ENCODE data around the gene C14orf132.

Gene C14orf132

GRCh38 chr14:96120941-96121340 is 81.8 kb downstream of the C14orf132 start:
- H3K4me1 ChIP-seq (ENCODE audit: insufficient read depth, low read length, poor library complexity, severe bottlenecking): no peaks in the 10 kb centered on the region
- H3K36me3 ChIP-seq (ENCODE audit: insufficient read depth, low read length): no peaks in the 10 kb centered on the region
- no peak overlapping the region for H3K4me2 ChIP-seq (ENCODE audit: low read depth, low read length, poor library complexity, severe bottlenecking)
- no peaks in the 10 kb centered on the region for H3K27me3 ChIP-seq (ENCODE audit: insufficient read depth, low read length, poor library complexity, severe bottlenecking)
- no peak overlapping the region for H3K4me3 ChIP-seq (ENCODE audit: low read length, poor library complexity, severe bottlenecking)
- no peaks in the 10 kb centered on the region for H3F3A ChIP-seq (ENCODE audit: low read depth)
- no peaks in the 10 kb centered on the region for H3K79me2 ChIP-seq (ENCODE audit: insufficient read depth, low read length)
- H3K9ac ChIP-seq (ENCODE audit: low read depth, low read length, poor library complexity, severe bottlenecking): no peak overlapping the region
- TF ChIP-seq CTCF (conservative IDR thresholded peaks at IDR 0.05; ENCODE audit: low read length): no peak
- TF ChIP-seq EZH2phosphoT487 (IDR thresholded peaks at IDR 0.05; ENCODE audit: borderline replicate concordance): no peak
- peaks cover 3% of the 10 kb centered on the region; the same call in 1 of the 2 replicates for H3K9me3 ChIP-seq (ENCODE audit: insufficient read depth, low read depth, low read length)
- no peak overlapping the region for H2AFZ ChIP-seq (ENCODE audit: low read length)
- no peaks in the 10 kb centered on the region for H4K20me1 ChIP-seq (ENCODE audit: insufficient read depth, low read length, poor library complexity, severe bottlenecking)
- no peaks in the 10 kb centered on the region for H3K9me2 ChIP-seq (replicated peaks; ENCODE audit: low read depth, low read length)

GRCh38 chr14:96121660-96122395 is 82.7 kb downstream of the C14orf132 start:
- no peak overlapping the region for H2AFZ ChIP-seq (ENCODE audit: low read length)
- H3K9me2 ChIP-seq (replicated peaks; ENCODE audit: low read depth, low read length): no peaks in the 10 kb centered on the region
- H3K4me2 ChIP-seq (ENCODE audit: low read depth, low read length, poor library complexity, severe bottlenecking): no peak overlapping the region
- no peaks in the 10 kb centered on the region for H3K36me3 ChIP-seq (ENCODE audit: insufficient read depth, low read length)
- no peaks in the 10 kb centered on the region for H3F3A ChIP-seq (ENCODE audit: low read depth)
- H4K20me1 ChIP-seq (ENCODE audit: insufficient read depth, low read length, poor library complexity, severe bottlenecking): no peaks in the 10 kb centered on the region
- peaks cover 3% of the 10 kb centered on the region; the same call in 1 of the 2 replicates for H3K9me3 ChIP-seq (ENCODE audit: insufficient read depth, low read depth, low read length)
- no peak overlapping the region for H3K9ac ChIP-seq (ENCODE audit: low read depth, low read length, poor library complexity, severe bottlenecking)
- no peak overlapping the region for H3K4me3 ChIP-seq (ENCODE audit: low read length, poor library complexity, severe bottlenecking)
- TF ChIP-seq EZH2phosphoT487 (IDR thresholded peaks at IDR 0.05; ENCODE audit: borderline replicate concordance) (no peak), CTCF (conservative IDR thresholded peaks at IDR 0.05; ENCODE audit: low read length) (no peak)
- no peaks in the 10 kb centered on the region for H3K79me2 ChIP-seq (ENCODE audit: insufficient read depth, low read length)
- peaks cover 5% of the 10 kb centered on the region for H3K4me1 ChIP-seq (ENCODE audit: insufficient read depth, low read length, poor library complexity, severe bottlenecking)
- H3K27me3 ChIP-seq (ENCODE audit: insufficient read depth, low read length, poor library complexity, severe bottlenecking): no peaks in the 10 kb centered on the region

- Histone ChIP-seq H3K9me2 (replicated peaks; ENCODE audit: low read depth, low read length) (no peaks in the 10 kb centered on the region), H3K4me3 (ENCODE audit: low read length, poor library complexity, severe bottlenecking) (no peak overlapping the region), H3K4me1 (ENCODE audit: insufficient read depth, low read length, poor library complexity, severe bottlenecking) (peaks cover 5% of the 10 kb centered on the region), H3K27me3 (ENCODE audit: insufficient read depth, low read length, poor library complexity, severe bottlenecking) (no peaks in the 10 kb centered on the region), H3K36me3 (ENCODE audit: insufficient read depth, low read length) (no peaks in the 10 kb centered on the region), H3K9ac (ENCODE audit: low read depth, low read length, poor library complexity, severe bottlenecking) (no peak overlapping the region), H4K20me1 (ENCODE audit: insufficient read depth, low read length, poor library complexity, severe bottlenecking) (no peaks in the 10 kb centered on the region), H3K79me2 (ENCODE audit: insufficient read depth, low read length) (no peaks in the 10 kb centered on the region), H3K4me2 (ENCODE audit: low read depth, low read length, poor library complexity, severe bottlenecking) (no peak overlapping the region), H3K9me3 (ENCODE audit: insufficient read depth, low read depth, low read length) (no peaks in the 10 kb centered on the region), H2AFZ (ENCODE audit: low read length) (no peak overlapping the region), H3F3A (ENCODE audit: low read depth) (no peaks in the 10 kb centered on the region)
- TF ChIP-seq EZH2phosphoT487 (IDR thresholded peaks at IDR 0.05; ENCODE audit: borderline replicate concordance) (no peak), CTCF (conservative IDR thresholded peaks at IDR 0.05; ENCODE audit: low read length) (no peak)
Measured at GRCh38 chr14:96122496-96122895, 83.3 kb downstream of the C14orf132 start.
